Transverse colon (tissue), 4 donors: Measurements from ENCODE around the gene IFT25. TPM values are rescaled to one million over a fixed set of nuclear protein-coding genes. Genes with fewer than 3 reads are reported as not detected.
A peak's percentile ranks its signal among the peaks of the same experiment; 100 is the strongest.

Experiments
- DNase-seq: peaks from one replicate; pipeline ENCODE4 v3.0.0-alpha.2; 2019
- H3K27ac ChIP-seq, 4 donors: fragments of 200-600 bp; sonication (generic); 2 replicates each; pipeline ENCODE4 v1.5.1; 2016 to 2018; ENCODE audit warnings: inconsistent platforms in 4 of 4
- H3K27me3 ChIP-seq: fragments of 200-600 bp; sonication (generic); 2 replicates; pipeline ENCODE4 v1.5.1; 2017; ENCODE audit warnings: inconsistent platforms
- H3K36me3 ChIP-seq, 4 donors: fragments of 200-600 bp; sonication (generic); 2 replicates each; pipeline ENCODE4 v1.5.1; 2017 to 2019; ENCODE audit warnings: inconsistent platforms in 4 of 4
- H3K4me1 ChIP-seq, 4 donors: fragments of 200-600 bp; sonication (generic); 2 replicates each; pipeline ENCODE4 v1.5.1; 2017 to 2020; ENCODE audit warnings: inconsistent platforms in 4 of 4
- H3K4me3 ChIP-seq, 4 donors: fragments of 200-600 bp; sonication (generic); 1 replicate in 1 of 4; 2 replicates in 3 of 4; pipeline versions ENCODE4 v1.5.1 to v1.6.1; 2017 to 2019; ENCODE audit warnings: inconsistent platforms in 4 of 4
- H3K9me3 ChIP-seq, 2 donors: fragments of 200-600 bp; sonication (generic); 2 replicates each; pipeline ENCODE4 v1.5.1; 2017 to 2019; ENCODE audit warnings: inconsistent platforms in 2 of 2
- CTCF ChIP-seq, 5 experiments: fragments of 200-600 bp in 3 of 5; fragments of 450-650 bp in 2 of 5; sonication (generic) in 3 of 5; IDR thresholded peaks; 1 replicate in 2 of 5; 2 replicates in 3 of 5; pipeline ENCODE4 v1.5.1; 2016 to 2017; ENCODE audit warnings: antibody characterized with exemption in 5 of 5, inconsistent platforms in 3 of 5, mild to moderate bottlenecking in 2 of 5, moderate library complexity in 1 of 5
- EP300 ChIP-seq: sonication (generic); formaldehyde crosslinking; IDR thresholded peaks from one replicate; pipeline ENCODE4 v1.6.1; 2017; ENCODE audit warnings: antibody characterized with exemption, low read depth
- POLR2A ChIP-seq: fragments of 450-650 bp; IDR thresholded peaks from one replicate; pipeline ENCODE4 v1.6.1; 2016; ENCODE audit warnings: antibody characterized with exemption, mild to moderate bottlenecking, moderate library complexity
- POLR2AphosphoS5 ChIP-seq, 3 donors: sonication (generic); formaldehyde crosslinking; IDR thresholded peaks; one replicate each; pipeline ENCODE4 v1.6.1; 2016; ENCODE audit warnings: antibody characterized with exemption in 3 of 3
- WGBS, 2 donors: methylation state at CpG; one replicate each; pipeline ENCODE4 v1.1.5; 2018; ENCODE audit warnings: low coverage in 1 of 2; 5-methylcytosine and 5-hydroxymethylcytosine counted together
- in situ Hi-C, 4 donors: fragments of 200-750 bp; cut with MboI; loops; one replicate each; pipeline versions ENCODE4 v1.15.0 to v1.15.1; 2017; ENCODE audit warnings: low sequenced_read_pairs in 3 of 4, low pct_ligation_motif_present in 1 of 4, low pct_unique_long_range_greater_than_20kb in 1 of 4
- intact Hi-C: fragments of 100-400 bp; cut with DNase I; formaldehyde crosslinking; loops from one replicate; pipeline ENCODE4 v1.15.1; 2023; ENCODE audit warnings: low total_unique reads
- total RNA-seq, 4 donors: library from RNA; depleted of rRNA; stranded (reverse); fragments of >200 nt; gene quantifications; one replicate each; pipeline ENCODE4 v1.1.0, GENCODE V29; 2016

The IFT25 gene
- total RNA-seq, 4 donors from 2014 or later = 4.2 to 22.5 (median 12.9) TPM

GRCh38 chr1:53896635-53897229, 48.8 kb downstream of the IFT25 start:
- in situ Hi-C loops = no loop called here
- 63% methylated on average over 2 of the region's 2 CpGs; no CpG with 5 or more reads in 1 of the 2 donors for WGBS, 2 donors
- H3K36me3 ChIP-seq = no peaks in the 10 kb centered on the region
- H3K27me3 ChIP-seq = no peaks in the 10 kb centered on the region
- intact Hi-C loops = no loop called here
- H3K9me3 ChIP-seq = no peaks in the 10 kb centered on the region
- H3K4me3 ChIP-seq = no peak overlapping the region
- H3K4me1 ChIP-seq = peaks cover 11 to 40% (median 23%) of the 10 kb centered on the region in 4 donors
- peak overlapping the region; percentile 30 to 83 (median 73) for H3K27ac ChIP-seq
- TF ChIP-seq POLR2AphosphoS5 (IDR thresholded peaks at IDR 0.05) = peak in 1 of 3 donors; percentile 35
- TF ChIP-seq POLR2A = no peak
- no peak for DNase-seq

- Histone ChIP-seq H3K4me3 (no peak overlapping the region), H3K9me3 (no peaks in the 10 kb centered on the region), H3K36me3 (no peaks in the 10 kb centered on the region), H3K27ac (no peak overlapping the region), H3K27me3 (no peaks in the 10 kb centered on the region), H3K4me1 (peaks cover 11 to 43% (median 26%) of the 10 kb centered on the region in 4 donors)
- 82 to 100% methylated on average over 3 to 6 of the region's 6 CpGs for WGBS, 2 donors
- TF ChIP-seq POLR2A (no peak), POLR2AphosphoS5 (IDR thresholded peaks at IDR 0.05) (no peak), CTCF (IDR thresholded peaks at IDR 0.05) (no peak), EP300 (no peak)
- in situ Hi-C loops (no loop called here), intact Hi-C loops (no loop called here)
- DNase-seq = no peak
Measured at GRCh38 chr1:53895421-53895820, 50.1 kb downstream of the IFT25 start.

- Histone ChIP-seq H3K27me3 (no peaks in the 10 kb centered on the region), H3K4me1 (peaks cover 11 to 43% (median 29%) of the 10 kb centered on the region in 4 donors), H3K36me3 (no peaks in the 10 kb centered on the region), H3K9me3 (no peaks in the 10 kb centered on the region), H3K27ac (no peak overlapping the region), H3K4me3 (no peak overlapping the region)
- TF ChIP-seq POLR2AphosphoS5 (IDR thresholded peaks at IDR 0.05) (no peak), POLR2A (no peak), CTCF (IDR thresholded peaks at IDR 0.05) (no peak), EP300 (no peak)
- DNase-seq = no peak
- intact Hi-C loops = no loop called here
- WGBS, 2 donors = 86 to 94% methylated on average over 5 of the region's 5 CpGs
- in situ Hi-C loops = no loop called here
Measured at GRCh38 chr1:53894644-53895043, 50.9 kb downstream of the IFT25 start.

GRCh38 chr1:53893999-53894636, 51.4 kb downstream of the IFT25 start, which contains the start of gene DIO1:
Gene DIO1, plus strand, starts transcription at chr1:53894187. Its CDS starts 24 bp downstream, at chr1:53894211.
- Histone ChIP-seq H3K36me3 (no peaks in the 10 kb centered on the region), H3K9me3 (no peaks in the 10 kb centered on the region), H3K4me1 (peaks cover 11 to 40% (median 25%) of the 10 kb centered on the region in 4 donors), H3K27me3 (no peaks in the 10 kb centered on the region), H3K27ac (peak within 1 kb of the TSS in 1 of 4 donors; percentile 29), H3K4me3 (no peak within 1 kb of the TSS)
- intact Hi-C loops (no loop called here), in situ Hi-C loops (no loop called here)
- 76% methylated on average over 14 of the region's 14 CpGs; no CpG with 5 or more reads in 1 of the 2 donors for WGBS, 2 donors
- TF ChIP-seq EP300 = no peak
- TF ChIP-seq POLR2A = no peak
- TF ChIP-seq CTCF (IDR thresholded peaks at IDR 0.05) = no peak
- TF ChIP-seq POLR2AphosphoS5 (IDR thresholded peaks at IDR 0.05) = no peak
- DNase-seq = no peak
